ENCODE measurements around the gene SNX25. TPM values are rescaled to one million over a fixed set of nuclear protein-coding genes. Genes with fewer than 3 reads are reported as not detected.

The SNX25 gene
- polyA plus RNA-seq, 1 of the 3 experiments (the other 2 are of a cell fraction), result 8.5 TPM

DNA sequence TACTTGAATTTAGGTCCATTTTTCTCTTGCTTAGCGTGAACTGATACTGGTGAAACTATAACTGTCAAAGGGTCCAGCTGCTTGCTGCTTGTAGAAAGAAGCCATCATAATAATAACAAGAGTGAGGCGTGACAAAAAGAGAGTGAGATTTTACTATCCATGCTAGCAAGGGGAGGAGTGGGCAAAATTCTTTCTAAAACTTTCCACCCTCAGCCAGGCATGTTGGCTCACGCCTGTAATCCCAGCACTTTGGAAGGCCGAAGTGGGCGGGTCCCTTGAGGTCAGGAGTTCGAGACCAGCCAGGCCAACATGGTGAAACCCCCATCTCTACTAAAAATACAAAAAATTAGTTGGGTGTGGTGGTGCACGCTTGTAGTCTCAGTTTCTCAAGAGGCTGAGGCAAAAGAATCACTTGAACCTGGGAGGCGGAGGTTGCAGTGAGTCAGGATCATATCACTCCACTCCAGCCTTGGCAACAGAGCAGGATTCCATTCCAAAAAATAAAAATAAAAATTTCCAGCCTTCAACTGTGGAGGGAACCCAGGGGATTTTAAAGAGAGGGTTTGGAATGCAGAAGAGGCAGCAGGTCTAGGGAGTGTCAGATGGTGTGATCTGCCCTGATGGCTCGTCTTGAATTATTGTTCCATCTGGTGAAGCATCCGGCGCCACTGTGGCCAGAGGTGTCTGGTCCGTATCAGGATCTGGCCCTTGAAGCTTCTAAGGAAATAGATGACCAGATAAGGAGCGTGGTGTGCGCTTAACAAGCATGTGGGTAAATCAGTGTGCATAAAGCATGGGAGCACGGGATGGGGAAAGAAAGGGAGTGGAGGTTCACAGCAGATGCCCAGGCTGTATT lies 134.6 kb downstream of the SNX25 start (continued):
- TF ChIP-seq REST (IDR thresholded peaks at IDR 0.05; ENCODE audit: low read depth, low read length) (no peak), MEF2A (IDR thresholded peaks at IDR 0.05; ENCODE audit: borderline replicate concordance, low read depth) (peak; percentile 55; the same call in 1 of the 2 replicates), ZBTB33 (IDR thresholded peaks at IDR 0.05; ENCODE audit: borderline replicate concordance, low read depth) (peak; percentile 68; the same call in 1 of the 2 replicates), NFIC (IDR thresholded peaks at IDR 0.05; ENCODE audit: borderline replicate concordance) (peak; percentile 78), IRF3 (IDR thresholded peaks at IDR 0.05; ENCODE audit: low read depth, low read length) (no peak), RFX5 (IDR thresholded peaks at IDR 0.05; ENCODE audit: low read length) (no peak; the same call in 1 of the 2 replicates), FOXM1 (IDR thresholded peaks at IDR 0.05; ENCODE audit: low read depth) (peak; percentile 88), JUND (IDR thresholded peaks at IDR 0.05) (peak; percentile 77), RCOR1 (IDR thresholded peaks at IDR 0.05; ENCODE audit: low read length) (peak; percentile 89), EZH2phosphoT487 (IDR thresholded peaks at IDR 0.05; ENCODE audit: borderline replicate concordance, low read depth) (no peak), RXRA (IDR thresholded peaks at IDR 0.05; ENCODE audit: borderline replicate concordance, low read depth) (peak; percentile 64; the same call in 1 of the 2 replicates), NRF1 (IDR thresholded peaks at IDR 0.05; ENCODE audit: low read depth, low read length) (no peak), POLR2AphosphoS5 (IDR thresholded peaks at IDR 0.05; ENCODE audit: low read depth, low read length) (peak; percentile 59; the same call in 1 of the 2 replicates), GATA2 (CRISPR knock-in tag; IDR thresholded peaks at IDR 0.05) (peak; percentile 98), GABPA (IDR thresholded peaks at IDR 0.05; ENCODE audit: low read depth) (no peak), SMC3 (IDR thresholded peaks at IDR 0.05; ENCODE audit: low read depth, low read length) (no peak), FOXJ3 (CRISPR knock-in tag; IDR thresholded peaks at IDR 0.05) (peak; percentile 88; the same call in 1 of the 2 replicates), TAF1 (IDR thresholded peaks at IDR 0.05; ENCODE audit: borderline replicate concordance, low read depth, low read length) (no peak), EP300 (IDR thresholded peaks at IDR 0.05; ENCODE audit: borderline replicate concordance in 1 of 2, low read depth in 1 of 2, low read length in 1 of 2) (peak; percentile 88 to 91), TEAD4 (IDR thresholded peaks at IDR 0.05; ENCODE audit: borderline replicate concordance, insufficient read depth) (peak; percentile 69), SIN3A (IDR thresholded peaks at IDR 0.05; ENCODE audit: borderline replicate concordance, low read depth, low read length) (0 out of 2 replicates have a peak, but pooled peaks have one; percentile 73), RAD21 (IDR thresholded peaks at IDR 0.05; ENCODE audit: low read length) (no peak)
- TF ChIP-seq, protein P1, sequence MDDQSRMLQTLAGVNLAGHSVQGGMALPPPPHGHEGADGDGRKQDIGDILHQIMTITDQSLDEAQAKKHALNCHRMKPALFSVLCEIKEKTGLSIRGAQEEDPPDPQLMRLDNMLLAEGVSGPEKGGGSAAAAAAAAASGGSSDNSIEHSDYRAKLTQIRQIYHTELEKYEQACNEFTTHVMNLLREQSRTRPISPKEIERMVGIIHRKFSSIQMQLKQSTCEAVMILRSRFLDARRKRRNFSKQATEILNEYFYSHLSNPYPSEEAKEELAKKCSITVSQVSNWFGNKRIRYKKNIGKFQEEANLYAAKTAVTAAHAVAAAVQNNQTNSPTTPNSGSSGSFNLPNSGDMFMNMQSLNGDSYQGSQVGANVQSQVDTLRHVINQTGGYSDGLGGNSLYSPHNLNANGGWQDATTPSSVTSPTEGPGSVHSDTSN (IDR thresholded peaks at IDR 0.05), result peak; percentile 94
- TF ChIP-seq, protein P2, sequence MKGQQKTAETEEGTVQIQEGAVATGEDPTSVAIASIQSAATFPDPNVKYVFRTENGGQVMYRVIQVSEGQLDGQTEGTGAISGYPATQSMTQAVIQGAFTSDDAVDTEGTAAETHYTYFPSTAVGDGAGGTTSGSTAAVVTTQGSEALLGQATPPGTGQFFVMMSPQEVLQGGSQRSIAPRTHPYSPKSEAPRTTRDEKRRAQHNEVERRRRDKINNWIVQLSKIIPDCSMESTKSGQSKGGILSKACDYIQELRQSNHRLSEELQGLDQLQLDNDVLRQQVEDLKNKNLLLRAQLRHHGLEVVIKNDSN (IDR thresholded peaks at IDR 0.05; ENCODE audit: borderline replicate concordance, low read depth), result peak; percentile 33; the same call in 1 of the 2 replicates
